NCI-H2227 treated with DMSO at 0.1 percent for 48 hours (cell line): ENCODE results near the gene KCNK15.
A peak's percentile ranks its signal among the peaks of the same experiment; 100 is the strongest.

ENCODE experiments used
- DNase-seq: peaks from one replicate; lab custom pipeline; 2025; lab: John Stamatoyannopoulos, UW

KCNK15 gene

GRCh38 chr20:44736170-44737021, 9.3 kb upstream of the KCNK15 start:
- DNase-seq = peak; percentile 80

DNA sequence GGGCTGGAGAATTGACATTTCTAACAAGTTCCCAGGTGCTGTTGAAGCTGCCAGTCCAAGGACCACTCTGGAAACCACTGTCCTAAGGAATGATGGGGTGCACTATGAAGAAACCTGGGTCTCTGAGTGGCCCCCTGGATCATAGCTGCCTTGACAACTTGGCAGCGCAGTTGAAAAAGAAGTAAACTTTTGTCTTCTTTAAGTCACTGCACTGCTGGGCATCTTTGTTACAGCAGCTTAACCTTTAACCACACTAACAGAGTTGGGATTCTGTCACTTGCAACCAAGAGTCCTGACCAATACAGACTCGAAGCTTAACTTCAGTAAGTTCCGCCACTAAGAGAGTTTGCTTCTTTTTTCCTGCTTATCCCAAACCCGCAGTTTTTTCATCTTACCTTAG, 8.5 kb upstream of the KCNK15 start:
- no peak for DNase-seq

- DNase-seq = peak; percentile 76
Observed at GRCh38 chr20:44738813-44739477, 6.7 kb upstream of the KCNK15 start.

- DNase-seq = no peak
Observed at GRCh38 chr20:44739942-44740341, 5.7 kb upstream of the KCNK15 start.

DNA sequence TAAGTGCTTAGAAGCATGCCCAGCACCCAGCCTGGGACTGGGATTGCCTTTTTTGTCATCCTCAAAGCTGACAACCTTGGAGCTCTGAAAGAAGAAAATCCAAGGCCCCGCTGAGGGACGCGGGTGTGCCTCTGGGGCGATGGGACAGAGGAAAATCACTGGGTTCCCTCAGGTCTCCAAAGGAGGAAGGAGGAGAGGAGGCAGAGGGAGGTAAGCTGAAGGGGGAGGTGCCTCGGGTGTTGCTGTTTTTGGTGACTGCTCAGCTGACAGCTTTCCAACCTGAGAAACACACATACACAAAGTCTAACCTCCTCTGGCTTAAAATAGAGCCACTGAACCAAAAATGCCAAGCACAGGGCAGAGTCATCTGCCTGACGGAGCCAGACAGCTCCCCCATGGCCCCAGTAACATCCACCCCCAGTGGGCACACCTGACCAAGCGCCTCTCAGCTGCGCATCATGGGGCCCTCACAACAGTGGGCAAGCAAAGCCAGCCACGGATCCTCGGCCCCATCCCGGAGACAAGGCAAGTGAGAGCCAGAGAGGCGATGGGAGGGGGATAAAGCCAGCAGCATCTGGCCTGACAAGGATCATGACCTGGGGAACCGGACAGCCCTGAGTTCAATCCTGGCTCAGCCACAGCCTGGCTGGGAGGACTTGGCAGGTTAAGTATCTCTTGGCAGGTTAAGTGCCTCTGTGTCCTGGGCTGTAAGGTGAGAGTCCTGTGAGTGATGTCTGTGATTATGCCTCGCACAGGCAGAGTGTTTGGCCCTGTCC, 3.2 kb upstream of the KCNK15 start:
- DNase-seq = no peak

DNA sequence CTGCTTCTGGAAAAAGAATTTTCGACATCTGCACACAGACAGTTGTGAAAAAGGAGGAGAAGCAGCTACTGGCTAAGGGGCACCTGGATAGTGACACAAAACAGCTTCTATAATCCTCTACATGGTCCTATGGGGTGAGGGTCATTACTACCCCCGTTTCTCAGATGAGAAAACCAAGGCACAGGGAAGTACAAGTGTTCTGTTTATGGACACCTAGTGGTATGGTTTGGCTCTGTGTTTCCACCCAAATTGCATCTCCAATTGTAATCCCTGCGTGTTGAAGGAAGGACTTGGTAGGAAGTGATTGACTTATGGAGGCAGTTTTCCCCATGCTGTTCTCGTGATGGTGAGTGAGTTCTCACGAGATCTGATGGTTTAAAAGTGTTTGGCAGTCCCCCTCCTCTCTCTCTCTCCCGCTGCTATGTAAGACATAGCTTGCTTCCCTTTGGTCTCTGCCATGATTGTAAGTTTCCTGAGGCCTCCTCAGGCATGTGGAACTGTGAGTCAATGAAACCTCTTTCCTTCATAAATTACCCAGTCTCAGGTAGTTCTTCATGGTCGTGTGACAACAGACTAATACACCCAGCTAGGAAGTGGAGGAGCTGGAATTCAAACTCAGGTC, 2.5 kb upstream of the KCNK15 start:
- DNase-seq = no peak

GRCh38 chr20:44743916-44744655, 1.6 kb upstream of the KCNK15 start:
- DNase-seq = no peak

DNA sequence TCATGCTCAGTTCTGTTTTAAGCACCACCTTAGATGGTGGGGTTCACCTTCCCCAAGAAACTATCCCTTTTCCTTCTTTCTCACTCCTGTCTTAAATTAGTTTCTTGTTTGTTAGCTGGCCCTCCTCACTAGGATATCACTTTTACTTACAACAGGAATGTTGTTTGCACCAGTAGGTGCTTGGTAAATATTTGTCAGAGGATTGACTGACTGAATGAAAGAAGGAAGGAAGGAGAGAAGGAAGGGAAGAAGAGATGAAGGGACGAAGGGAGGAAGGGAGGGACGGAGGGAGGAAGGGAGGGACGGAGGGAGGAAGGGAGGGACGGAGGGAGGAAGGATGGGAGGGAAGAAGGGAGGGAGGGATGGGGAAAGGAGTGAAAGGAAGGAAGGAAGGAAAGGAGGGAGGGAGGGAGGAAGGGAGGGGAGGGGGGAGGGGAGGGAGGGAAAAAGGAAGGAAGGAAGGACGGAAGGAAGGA, 505 bp upstream of the KCNK15 start:
- DNase-seq = no peak

- no peak for DNase-seq
Observed at GRCh38 chr20:44746367-44747165, 901 bp downstream of the KCNK15 start.

DNA sequence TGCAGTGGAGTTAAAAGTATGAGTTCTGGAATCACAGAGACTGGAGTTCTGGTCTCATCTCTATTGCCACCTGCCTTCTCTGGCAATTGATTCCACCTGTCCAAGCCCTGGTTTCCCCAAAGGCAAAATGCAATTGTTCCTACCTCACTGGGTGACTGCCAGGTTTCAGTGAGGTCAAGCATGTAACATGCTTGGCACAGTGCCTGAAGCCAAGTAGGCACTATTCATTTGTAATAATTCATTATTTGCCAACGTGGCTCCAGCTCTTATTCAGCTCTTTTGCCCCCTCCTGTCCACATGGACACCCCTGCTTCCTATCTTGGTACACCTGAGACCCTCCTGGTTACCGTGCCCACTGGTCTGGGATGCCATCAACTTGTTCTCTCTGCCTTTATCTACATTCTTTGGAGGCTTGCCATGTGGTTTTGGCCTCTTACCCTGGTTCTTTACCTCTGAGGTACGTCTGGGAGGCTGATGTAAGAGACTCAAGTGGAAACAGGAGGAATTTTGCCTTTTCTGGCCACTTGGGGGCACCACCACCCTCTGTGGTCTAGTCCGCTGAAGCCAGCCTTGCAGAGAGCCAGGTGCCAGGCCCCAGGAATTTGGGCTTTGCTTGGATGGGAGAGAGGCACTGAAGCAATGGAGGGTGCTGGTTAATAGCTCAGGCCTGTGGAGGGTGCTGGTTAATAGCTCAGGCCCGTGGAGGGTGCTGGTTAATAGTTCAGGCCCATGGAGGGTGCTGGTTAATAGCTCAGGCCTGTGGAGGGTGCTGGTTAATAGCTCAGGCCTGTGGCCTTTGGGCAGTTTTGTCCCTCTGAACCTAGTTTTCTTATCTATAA, 1.7 kb downstream of the KCNK15 start:
- peak; percentile 55 for DNase-seq

DNA sequence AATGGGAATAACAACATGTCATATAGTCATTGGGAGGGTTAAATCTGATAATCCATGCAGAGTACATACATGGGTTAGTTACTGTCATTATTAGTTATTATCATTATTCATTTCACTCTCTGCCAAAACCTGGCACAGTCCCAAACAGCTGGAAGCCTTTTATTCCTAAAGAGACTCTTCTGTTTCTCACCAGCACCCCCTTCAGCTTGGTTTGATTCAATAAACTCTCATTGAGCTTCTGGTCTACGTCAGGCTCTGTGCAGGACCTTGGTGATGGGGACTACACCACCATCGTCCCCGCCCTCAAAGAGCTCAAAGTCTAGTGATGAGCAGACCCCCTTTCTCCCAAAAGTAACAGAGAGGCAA, 2.3 kb downstream of the KCNK15 start:
- DNase-seq = no peak

GRCh38 chr20:44750081-44750805, 4.6 kb downstream of the KCNK15 start:
- no peak for DNase-seq

DNA sequence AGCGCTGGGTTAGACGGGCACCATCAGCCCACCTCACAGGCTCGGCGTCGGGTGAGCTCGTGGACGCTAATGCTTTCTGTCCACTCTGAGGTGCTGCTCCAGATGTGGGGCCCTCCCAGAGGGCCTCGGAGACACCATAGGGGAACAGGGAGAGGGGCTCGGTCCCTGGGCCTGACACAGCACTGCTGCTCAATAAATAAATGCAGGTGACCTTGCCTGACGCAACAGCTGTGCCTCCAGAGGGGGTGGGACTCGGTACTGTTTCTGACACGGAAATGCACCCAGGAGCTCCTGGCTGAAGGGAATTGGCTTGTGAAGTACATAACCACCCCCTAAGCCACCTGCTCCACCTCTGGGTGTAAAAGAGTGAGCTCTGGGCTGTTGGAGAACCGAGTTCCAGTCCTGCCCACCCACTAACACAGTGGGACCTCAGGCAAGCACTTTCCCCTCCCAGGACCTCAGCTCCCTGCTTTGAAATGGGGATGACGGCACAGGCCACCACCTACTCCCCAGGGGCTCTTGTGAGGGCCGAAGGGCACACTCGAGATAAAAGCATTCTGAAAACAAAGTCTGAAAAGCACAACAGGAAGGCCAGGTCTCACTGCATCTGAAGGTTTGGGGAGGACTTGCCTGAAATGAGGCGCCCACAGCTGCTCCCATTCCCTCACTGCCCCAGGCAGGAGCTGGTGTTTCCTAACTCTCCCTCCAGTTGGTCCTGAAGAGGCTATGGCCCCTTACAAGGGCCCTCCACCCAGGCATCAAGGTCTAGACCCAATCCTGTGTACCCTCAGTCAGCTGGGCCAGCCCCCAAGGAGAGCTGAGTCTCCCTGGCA, 6.7 kb downstream of the KCNK15 start:
- no peak for DNase-seq

- DNase-seq = no peak
Observed at GRCh38 chr20:44754554-44754953, 8.9 kb downstream of the KCNK15 start.

DNA sequence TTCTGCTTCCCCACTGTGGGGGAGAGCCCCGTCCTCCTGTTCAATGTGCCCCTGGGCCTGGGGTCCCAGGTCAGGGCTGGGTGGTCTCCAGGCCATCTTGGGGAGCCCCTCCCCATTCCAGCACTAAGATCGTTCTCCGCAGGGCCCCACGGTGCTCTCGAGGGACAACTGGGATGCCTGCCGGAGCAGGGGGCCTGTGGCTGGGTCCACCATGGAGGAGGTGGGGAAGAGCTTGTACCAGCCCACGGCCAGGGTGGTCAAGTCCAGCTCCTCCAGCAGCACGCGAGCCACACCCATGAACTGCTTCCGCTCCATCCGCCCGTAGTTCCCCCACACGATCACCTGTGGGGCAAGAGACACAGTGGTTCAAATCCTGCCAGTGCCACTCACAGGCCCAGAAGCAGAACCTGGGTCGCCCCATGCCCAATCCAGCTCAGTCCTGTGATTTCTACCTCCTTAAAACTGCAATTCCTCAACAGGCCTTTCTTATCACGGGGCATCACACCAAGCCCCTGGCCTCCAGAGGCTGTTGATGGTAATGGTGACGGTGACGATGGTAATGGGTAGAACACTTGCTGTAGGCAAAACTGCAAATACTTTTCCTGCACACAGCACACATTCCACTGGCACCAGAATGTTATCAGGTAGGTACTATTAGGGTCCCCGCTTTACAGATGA, 10.5 kb downstream of the KCNK15 start:
- no peak for DNase-seq

GRCh38 chr20:44756956-44757355, 11.3 kb downstream of the KCNK15 start:
- no peak for DNase-seq

DNA sequence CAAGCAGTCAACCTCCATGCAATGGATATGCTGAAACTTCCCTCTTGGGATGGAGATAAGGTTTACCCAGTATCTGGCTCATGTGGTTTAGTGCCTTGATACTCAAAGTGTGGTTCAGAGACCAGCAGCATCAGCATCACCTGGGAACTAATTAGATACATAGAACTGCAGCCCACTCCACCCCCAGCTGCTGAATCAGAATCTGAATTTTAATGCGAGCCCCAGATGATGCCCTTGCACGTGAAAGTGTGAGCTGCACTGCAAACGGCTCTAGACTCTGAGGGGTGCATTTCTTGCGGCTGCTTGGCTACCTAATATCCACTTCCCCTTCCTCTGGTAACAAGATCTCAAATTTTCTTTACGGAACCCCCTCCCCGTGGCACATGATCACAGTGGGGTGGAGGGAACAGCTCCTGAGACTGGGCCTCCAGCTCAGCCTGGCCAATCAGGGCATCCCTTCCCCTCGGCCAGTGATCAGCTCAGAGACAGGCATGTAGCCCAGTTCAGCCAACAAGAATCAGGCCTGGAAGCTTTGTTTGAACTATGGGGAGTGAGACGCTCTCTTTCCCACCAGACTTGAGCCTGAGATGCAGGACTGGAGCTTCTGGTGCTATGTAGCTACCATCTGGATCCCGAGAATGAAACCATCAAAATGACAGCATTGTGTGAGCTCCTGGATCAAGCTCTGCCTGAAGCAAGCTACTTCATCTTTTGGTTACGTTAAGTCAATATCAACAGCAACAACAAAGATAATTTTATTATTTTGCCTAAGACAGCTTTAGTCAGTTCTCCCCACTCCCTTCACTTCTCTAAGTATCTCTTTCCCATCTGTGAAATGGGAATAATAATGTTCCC, 12.8 kb downstream of the KCNK15 start:
- DNase-seq = no peak
